ENCODE data around the gene EMCN. TPM values are rescaled to one million over a fixed set of nuclear protein-coding genes. Genes with fewer than 3 reads are reported as not detected.

The EMCN gene
- total RNA-seq, 4 donors from 2014 or later = 24.5 to 64.8 (median 32.4) TPM

DNA sequence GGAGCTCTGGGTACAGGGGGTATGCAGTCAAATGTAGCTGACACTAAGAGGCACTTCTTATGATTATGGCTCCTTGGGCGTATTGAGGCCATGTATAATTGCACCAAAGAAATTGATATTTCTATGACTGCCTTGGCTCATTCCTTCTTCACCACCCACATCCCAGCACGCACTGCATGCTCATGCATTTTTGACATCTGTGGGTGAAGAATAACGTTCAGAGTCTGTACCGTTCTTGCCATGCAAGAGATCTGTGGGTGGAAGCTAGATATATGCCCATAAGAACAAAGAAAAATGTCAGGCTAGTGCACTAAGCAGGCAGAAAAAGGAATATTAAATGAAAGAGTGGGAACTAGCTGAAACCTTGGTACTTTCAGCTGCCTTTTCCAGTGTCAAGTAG is 93.4 kb downstream of the EMCN start:
- TF ChIP-seq, protein P1, sequence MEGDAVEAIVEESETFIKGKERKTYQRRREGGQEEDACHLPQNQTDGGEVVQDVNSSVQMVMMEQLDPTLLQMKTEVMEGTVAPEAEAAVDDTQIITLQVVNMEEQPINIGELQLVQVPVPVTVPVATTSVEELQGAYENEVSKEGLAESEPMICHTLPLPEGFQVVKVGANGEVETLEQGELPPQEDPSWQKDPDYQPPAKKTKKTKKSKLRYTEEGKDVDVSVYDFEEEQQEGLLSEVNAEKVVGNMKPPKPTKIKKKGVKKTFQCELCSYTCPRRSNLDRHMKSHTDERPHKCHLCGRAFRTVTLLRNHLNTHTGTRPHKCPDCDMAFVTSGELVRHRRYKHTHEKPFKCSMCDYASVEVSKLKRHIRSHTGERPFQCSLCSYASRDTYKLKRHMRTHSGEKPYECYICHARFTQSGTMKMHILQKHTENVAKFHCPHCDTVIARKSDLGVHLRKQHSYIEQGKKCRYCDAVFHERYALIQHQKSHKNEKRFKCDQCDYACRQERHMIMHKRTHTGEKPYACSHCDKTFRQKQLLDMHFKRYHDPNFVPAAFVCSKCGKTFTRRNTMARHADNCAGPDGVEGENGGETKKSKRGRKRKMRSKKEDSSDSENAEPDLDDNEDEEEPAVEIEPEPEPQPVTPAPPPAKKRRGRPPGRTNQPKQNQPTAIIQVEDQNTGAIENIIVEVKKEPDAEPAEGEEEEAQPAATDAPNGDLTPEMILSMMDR (IDR thresholded peaks at IDR 0.05) = no peak
- ATAC-seq (ENCODE audit: low FRiP score) = no peak
- DNase-seq (ENCODE audit: low spot score) = no peak

DNA sequence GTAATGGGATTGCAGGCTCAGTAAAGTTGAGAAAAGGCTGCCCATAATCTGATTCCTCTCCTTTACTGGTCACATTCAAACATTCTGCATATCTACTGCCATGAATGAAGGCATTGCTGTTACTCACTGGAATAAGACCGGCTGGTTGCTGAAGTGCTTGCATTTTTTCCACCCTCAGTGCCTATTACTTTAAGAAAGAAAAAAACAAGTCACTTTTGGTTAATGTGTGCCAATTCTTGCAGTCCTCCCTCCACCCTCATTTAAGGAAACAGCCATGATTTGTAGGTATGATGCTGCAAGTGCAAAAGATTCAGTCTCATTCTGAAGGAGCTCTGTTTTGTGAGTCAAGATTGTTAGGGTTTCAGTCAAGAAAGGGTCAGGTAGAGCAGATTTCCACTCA is 94.9 kb downstream of the EMCN start:
- TF ChIP-seq, protein P1 (IDR thresholded peaks at IDR 0.05) = no peak
- no peak for ATAC-seq (ENCODE audit: low FRiP score)

DNA sequence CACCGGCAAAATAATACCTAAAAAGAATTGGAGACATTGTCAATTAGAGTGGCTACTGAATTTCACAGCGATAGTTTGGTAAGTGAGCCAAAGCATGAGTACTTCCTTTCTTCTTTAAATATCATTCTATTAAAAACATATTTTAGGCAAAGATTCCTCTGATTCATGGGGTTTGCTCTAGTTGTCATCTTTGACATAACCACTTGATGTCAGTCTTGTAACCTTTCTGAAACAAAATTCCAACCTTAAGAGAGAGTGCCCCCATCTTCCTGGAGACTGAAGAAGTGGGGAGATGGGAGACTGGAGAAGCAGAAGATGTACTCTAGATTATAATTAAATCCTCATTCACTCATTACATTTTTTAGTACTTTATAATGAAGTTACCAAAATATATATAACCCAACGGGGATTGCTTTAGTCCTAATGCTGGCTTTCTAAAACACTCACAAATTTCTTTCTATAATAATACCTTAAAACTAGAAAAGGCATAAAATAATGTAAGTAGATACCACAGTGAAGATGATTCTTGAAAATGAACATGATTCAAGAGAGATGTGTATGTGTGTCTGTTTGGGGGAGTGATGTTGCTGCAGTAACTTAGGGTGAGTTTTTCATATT is 96.4 kb downstream of the EMCN start:
- no peak for DNase-seq (ENCODE audit: low spot score)
- TF ChIP-seq, protein P1 (IDR thresholded peaks at IDR 0.05) = no peak
- no peak for ATAC-seq (ENCODE audit: low FRiP score)

More for the DNA sequence above, 94.9 kb downstream of the EMCN start:
- no peak for DNase-seq (ENCODE audit: low spot score)

DNA sequence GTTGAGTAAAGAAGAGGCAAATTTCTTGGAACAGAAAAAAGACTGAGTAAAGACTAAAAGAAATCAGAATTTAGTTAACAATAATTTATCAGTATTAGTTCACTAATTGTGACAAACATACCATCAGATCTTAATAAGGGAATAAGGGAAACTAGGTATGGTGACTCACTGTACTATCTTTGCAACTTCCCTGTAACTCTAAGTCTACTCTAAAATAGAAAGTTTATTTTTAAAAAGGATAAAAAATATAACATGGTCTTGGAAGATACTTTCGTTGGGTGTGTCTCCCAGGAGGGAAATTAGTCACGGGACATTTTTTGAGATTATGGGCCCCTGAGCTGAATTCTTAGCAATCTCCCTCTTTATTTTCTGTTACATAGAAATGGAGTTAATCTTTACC is 97.3 kb downstream of the EMCN start:
- no peak for DNase-seq (ENCODE audit: low spot score)
- ATAC-seq (ENCODE audit: low FRiP score) = peak; percentile 24
- TF ChIP-seq, protein P1 (IDR thresholded peaks at IDR 0.05) = no peak

DNA sequence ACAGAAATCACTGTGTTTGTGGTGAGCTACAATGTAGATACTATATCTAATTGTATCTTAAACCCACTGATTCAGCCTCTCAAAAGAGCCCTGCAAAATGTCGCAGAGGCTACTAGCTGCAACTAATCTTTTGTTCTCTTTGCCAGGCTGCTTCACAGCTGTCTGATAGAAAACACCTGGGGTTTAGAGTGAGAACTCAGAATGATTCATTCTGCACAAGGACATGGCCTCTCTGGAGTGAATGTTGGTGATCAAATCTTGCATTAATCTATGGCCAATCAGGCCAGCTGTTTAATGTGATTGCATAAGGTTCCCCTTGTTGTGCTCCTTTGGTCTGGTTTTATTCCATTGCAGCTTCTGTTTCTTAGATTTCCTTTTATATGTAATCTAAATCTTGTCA is 100.3 kb downstream of the EMCN start:
- ATAC-seq (ENCODE audit: low FRiP score) (no peak), DNase-seq (ENCODE audit: low spot score) (no peak)
- TF ChIP-seq, protein P1 (IDR thresholded peaks at IDR 0.05) = no peak

DNA sequence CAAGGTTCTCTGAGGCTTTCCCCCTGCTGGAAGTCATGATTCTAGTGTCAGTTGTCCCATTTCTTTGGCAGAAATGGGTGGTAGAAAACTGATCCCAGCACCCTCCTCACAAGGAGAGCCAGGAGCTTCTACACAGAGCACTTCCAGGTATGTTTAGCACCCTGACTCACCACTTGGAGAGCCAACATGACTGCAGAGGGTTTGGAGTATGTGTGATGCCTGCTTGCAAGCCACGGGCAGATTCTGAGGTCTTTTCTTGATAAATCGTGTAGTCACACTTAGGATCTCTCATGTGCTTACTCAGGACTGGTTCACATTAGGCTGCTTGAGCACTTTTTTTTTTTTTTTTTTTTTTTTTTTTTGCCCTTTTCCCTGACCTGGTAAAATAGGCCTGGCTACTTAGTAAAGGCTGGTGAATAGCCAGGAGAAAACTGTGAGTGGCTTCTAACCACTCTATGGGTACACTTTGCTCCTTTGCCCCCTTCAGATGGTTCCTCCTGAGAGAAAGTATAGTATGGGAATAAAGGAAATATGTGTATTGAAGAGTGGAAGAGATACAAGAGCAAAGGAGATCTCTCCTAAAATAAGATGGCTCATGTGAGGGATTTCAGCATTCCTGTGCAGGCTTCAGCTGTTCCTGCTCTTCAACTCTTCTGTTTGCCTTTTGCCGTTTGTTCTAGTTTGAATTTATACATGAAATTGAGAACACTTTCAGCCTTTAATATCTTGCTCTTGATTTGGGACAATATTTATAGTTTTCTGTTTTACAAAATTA is 103.6 kb downstream of the EMCN start:
- TF ChIP-seq, protein P1 (IDR thresholded peaks at IDR 0.05) = no peak
- ATAC-seq (ENCODE audit: low FRiP score) (no peak), DNase-seq (ENCODE audit: low spot score) (no peak)

DNA sequence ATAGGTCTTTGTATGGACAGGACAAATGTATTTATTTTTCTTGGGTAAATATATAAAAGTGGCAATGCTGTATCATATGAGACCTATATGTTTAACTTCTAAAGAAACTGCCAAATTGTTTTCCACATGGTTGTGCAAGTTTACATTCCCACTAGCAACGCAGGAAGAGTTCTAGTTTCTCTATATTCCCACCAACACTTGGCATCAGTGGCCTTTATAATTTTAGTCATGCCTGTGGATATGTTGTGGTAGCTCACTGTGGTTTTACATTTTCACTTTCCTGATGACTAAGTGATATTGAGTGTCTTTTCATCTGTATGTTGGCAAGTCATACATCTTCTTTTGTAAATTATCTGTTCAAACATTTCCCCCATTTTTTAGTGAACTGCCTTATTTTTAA is 126.0 kb downstream of the EMCN start:
- no peak for ATAC-seq (ENCODE audit: low FRiP score)
- TF ChIP-seq, protein P1 (IDR thresholded peaks at IDR 0.05) = no peak

More for the DNA sequence above, 126.0 kb downstream of the EMCN start:
- no peak for DNase-seq (ENCODE audit: low spot score)
